ENCODE results near the gene ARHGEF11. TPM values are rescaled to one million over a fixed set of nuclear protein-coding genes. Genes with fewer than 3 reads are reported as not detected.

Gene ARHGEF11
- total and polyA plus RNA-seq, 4 donors, result 14.2 to 44.1 (median 31.9) TPM

- peak overlapping the region in 1 of 2 donors; percentile 16 for H3K9ac ChIP-seq (ENCODE audit: insufficient read depth in 1 of 2, low read length in 2 of 2)
- 52 to 61% methylated on average over 21 to 24 of the region's 24 CpGs for WGBS, 2 donors
- peak; percentile 69 to 71 (median 69) for DNase-seq
- H3K9me3 ChIP-seq (ENCODE audit: control insufficient read depth in 4 of 4, insufficient read depth in 3 of 4, low read length in 3 of 4), result peaks cover 0 to 2% (median 0%) of the 10 kb centered on the region in 4 donors
- ATAC-seq (ENCODE audit: insufficient read depth, low FRiP score), result peak; percentile 49
- peaks cover 0 to 19% (median 12%) of the 10 kb centered on the region in 5 donors for H3K4me1 ChIP-seq (ENCODE audit: control insufficient read depth in 5 of 5, insufficient read depth in 5 of 5, low read length in 5 of 5)
- H3K27ac ChIP-seq (ENCODE audit: low read depth in 1 of 2, low read length in 1 of 2), result no peak overlapping the region
- no peak overlapping the region for H3K4me3 ChIP-seq
- peaks cover 0 to 17% (median 0%) of the 10 kb centered on the region in 3 donors for H3K27me3 ChIP-seq (ENCODE audit: control insufficient read depth in 3 of 3, insufficient read depth in 3 of 3, low read length in 2 of 3)
- H3K36me3 ChIP-seq (ENCODE audit: control insufficient read depth in 4 of 4, insufficient read depth in 4 of 4, low read length in 4 of 4), result peaks cover 0 to 34% (median 21%) of the 10 kb centered on the region in 4 donors
- TF ChIP-seq, protein P1, sequence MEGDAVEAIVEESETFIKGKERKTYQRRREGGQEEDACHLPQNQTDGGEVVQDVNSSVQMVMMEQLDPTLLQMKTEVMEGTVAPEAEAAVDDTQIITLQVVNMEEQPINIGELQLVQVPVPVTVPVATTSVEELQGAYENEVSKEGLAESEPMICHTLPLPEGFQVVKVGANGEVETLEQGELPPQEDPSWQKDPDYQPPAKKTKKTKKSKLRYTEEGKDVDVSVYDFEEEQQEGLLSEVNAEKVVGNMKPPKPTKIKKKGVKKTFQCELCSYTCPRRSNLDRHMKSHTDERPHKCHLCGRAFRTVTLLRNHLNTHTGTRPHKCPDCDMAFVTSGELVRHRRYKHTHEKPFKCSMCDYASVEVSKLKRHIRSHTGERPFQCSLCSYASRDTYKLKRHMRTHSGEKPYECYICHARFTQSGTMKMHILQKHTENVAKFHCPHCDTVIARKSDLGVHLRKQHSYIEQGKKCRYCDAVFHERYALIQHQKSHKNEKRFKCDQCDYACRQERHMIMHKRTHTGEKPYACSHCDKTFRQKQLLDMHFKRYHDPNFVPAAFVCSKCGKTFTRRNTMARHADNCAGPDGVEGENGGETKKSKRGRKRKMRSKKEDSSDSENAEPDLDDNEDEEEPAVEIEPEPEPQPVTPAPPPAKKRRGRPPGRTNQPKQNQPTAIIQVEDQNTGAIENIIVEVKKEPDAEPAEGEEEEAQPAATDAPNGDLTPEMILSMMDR (IDR thresholded peaks at IDR 0.05; ENCODE audit: control extremely low read depth, extremely low read depth), result no peak
Observed at GRCh38 chr1:156912861-156913808, 132.4 kb downstream of the ARHGEF11 start.

- TF ChIP-seq, protein P1 (IDR thresholded peaks at IDR 0.05; ENCODE audit: control extremely low read depth, extremely low read depth), result no peak
- ATAC-seq (ENCODE audit: insufficient read depth, low FRiP score) (no peak), DNase-seq (no peak)
- no peak overlapping the region for H3K4me3 ChIP-seq
- no peak overlapping the region for H3K27ac ChIP-seq (ENCODE audit: low read depth in 1 of 2, low read length in 1 of 2)
- peaks cover 0 to 19% (median 12%) of the 10 kb centered on the region in 5 donors for H3K4me1 ChIP-seq (ENCODE audit: control insufficient read depth in 5 of 5, insufficient read depth in 5 of 5, low read length in 5 of 5)
- H3K36me3 ChIP-seq (ENCODE audit: control insufficient read depth in 4 of 4, insufficient read depth in 4 of 4, low read length in 4 of 4), result peaks cover 0 to 36% (median 22%) of the 10 kb centered on the region in 4 donors
- 78 to 86% methylated on average over 2 of the region's 2 CpGs for WGBS, 2 donors
- no peak overlapping the region for H3K9ac ChIP-seq (ENCODE audit: insufficient read depth in 1 of 2, low read length in 2 of 2)
- peaks cover 0 to 23% (median 0%) of the 10 kb centered on the region in 3 donors for H3K27me3 ChIP-seq (ENCODE audit: control insufficient read depth in 3 of 3, insufficient read depth in 3 of 3, low read length in 2 of 3)
- H3K9me3 ChIP-seq (ENCODE audit: control insufficient read depth in 4 of 4, insufficient read depth in 3 of 4, low read length in 3 of 4), result peaks cover 0 to 2% (median 0%) of the 10 kb centered on the region in 4 donors
Observed at GRCh38 chr1:156912310-156912709, 133.2 kb downstream of the ARHGEF11 start.

DNA sequence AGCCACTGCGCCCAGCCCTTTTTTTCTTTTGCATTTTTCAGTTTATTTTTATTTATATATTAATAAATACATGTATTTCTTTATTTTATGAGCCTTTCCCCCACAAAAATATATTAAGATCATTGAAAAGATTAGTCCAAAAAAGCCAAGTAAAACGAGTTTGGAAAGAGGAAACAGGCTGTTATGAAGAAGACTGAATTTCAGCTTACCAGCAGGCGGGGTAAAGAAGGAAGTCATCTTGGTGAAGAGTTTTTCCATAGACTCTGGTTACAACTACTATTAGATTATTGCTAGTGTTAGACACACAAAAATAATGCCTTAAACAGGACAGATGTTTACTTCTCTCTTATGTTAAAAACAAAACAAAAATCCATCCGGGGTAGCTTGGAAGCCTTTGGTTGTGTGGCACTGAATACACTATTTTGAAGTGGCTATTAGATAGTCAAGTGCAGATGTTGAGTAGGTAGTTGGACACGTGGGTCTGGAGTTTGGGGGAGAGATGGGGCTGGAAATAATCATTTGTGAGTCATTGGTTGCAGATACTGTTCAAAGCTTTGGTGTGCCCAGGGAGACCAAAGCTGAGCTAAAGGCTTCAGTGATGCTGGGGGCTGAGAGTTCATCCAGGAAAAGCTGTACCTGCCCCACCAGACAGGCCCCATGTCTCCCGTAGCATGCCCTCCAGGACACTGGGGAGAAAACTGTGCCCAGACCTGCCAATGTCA is 133.8 kb downstream of the ARHGEF11 start:
- DNase-seq (no peak), ATAC-seq (ENCODE audit: insufficient read depth, low FRiP score) (no peak)
- Histone ChIP-seq H3K4me1 (ENCODE audit: control insufficient read depth in 5 of 5, insufficient read depth in 5 of 5, low read length in 5 of 5) (peaks cover 0 to 19% (median 12%) of the 10 kb centered on the region in 5 donors), H3K9ac (ENCODE audit: insufficient read depth in 1 of 2, low read length in 2 of 2) (no peak overlapping the region), H3K36me3 (ENCODE audit: control insufficient read depth in 4 of 4, insufficient read depth in 4 of 4, low read length in 4 of 4) (peaks cover 0 to 40% (median 27%) of the 10 kb centered on the region in 4 donors), H3K9me3 (ENCODE audit: control insufficient read depth in 4 of 4, insufficient read depth in 3 of 4, low read length in 3 of 4) (peaks cover 0 to 2% (median 0%) of the 10 kb centered on the region in 4 donors), H3K27ac (ENCODE audit: low read depth in 1 of 2, low read length in 1 of 2) (no peak overlapping the region), H3K27me3 (ENCODE audit: control insufficient read depth in 3 of 3, insufficient read depth in 3 of 3, low read length in 2 of 3) (peaks cover 0 to 29% (median 0%) of the 10 kb centered on the region in 3 donors), H3K4me3 (no peak overlapping the region)
- TF ChIP-seq, protein P1 (IDR thresholded peaks at IDR 0.05; ENCODE audit: control extremely low read depth, extremely low read depth), result no peak
- WGBS, 2 donors, result 56 to 62% methylated on average over 6 of the region's 6 CpGs

Measured in lung (tissue), 12 donors.